Measurements from ENCODE around the gene FETUB.

The FETUB gene

DNA sequence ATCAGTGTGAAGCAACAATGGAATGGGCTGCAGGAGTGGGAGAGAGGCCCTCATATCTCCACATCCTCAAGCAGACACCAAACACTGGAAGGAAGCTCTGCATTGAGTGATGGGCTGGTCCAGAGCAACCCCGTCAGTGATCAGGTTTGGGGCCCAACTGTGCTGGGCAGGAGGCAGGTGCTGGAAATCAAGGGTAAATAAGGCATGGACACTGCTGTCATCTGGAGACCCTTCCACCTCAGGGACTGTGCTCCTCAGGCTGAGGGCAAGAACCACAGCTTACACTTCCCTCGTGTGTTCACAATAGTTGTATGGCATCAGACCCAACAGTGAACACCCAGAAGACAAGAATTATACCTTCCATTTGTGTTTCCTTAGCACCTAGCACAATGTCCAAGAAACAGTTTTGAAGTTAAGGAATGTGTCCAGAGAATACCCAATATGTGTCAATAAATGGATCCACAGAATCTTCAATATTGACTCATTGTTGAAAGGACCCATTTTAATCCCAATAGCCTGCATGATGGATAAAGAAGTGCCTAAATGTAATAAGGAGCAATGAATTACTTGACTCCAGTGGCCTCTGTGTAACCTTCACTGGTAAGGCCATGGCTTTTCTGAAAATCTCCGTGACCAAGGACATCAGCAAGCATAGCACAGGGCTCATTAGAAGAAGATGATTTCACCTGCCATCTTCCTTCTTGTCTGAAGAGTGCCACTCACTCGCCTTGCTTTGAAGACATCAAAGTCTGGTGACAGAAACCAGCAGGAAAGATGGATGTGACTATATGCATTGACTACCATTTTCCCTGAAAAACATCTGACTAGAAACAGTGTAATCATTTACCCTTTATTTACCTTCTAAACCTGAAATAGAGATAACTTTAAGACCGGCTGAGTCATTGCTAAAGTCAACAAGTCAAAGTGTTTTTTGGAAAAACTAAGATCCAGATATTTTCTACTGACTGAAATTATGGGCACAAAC lies 34.3 kb upstream of the FETUB start:
- no peak overlapping the region for H3K27ac ChIP-seq
- TF ChIP-seq, protein P1, sequence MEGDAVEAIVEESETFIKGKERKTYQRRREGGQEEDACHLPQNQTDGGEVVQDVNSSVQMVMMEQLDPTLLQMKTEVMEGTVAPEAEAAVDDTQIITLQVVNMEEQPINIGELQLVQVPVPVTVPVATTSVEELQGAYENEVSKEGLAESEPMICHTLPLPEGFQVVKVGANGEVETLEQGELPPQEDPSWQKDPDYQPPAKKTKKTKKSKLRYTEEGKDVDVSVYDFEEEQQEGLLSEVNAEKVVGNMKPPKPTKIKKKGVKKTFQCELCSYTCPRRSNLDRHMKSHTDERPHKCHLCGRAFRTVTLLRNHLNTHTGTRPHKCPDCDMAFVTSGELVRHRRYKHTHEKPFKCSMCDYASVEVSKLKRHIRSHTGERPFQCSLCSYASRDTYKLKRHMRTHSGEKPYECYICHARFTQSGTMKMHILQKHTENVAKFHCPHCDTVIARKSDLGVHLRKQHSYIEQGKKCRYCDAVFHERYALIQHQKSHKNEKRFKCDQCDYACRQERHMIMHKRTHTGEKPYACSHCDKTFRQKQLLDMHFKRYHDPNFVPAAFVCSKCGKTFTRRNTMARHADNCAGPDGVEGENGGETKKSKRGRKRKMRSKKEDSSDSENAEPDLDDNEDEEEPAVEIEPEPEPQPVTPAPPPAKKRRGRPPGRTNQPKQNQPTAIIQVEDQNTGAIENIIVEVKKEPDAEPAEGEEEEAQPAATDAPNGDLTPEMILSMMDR (conservative IDR thresholded peaks at IDR 0.05), result no peak
- no peak for TF ChIP-seq ZFX (IDR thresholded peaks at IDR 0.05)

DNA sequence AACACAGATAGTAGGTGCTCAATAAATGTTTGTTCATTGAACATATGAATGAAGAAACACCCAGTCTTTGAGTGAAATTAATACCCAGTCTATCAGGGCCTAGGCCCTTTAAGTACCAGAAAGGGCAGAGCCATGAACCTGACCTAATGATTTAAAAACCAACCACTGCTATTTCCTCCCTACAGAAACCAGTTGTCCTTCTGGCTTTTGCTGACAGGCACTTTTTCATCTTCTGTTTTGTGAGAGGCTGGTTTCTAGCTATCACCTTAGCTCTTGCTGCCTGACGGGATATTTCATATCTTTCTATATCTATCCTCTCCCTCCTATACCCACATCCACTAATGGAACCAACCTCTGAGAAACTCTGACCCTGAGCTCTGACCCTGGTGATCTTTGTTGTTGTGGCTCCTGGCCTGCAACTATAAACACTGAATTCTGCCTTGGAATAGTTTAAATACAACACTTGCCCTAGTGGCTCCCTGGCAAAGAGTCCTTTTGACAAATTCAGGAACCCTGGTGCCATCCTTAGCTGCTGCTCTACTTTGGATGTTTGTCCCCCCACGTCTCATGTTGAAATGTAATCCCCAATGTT lies 31.5 kb upstream of the FETUB start:
- TF ChIP-seq, protein P1 (conservative IDR thresholded peaks at IDR 0.05), result no peak
- TF ChIP-seq ZFX (IDR thresholded peaks at IDR 0.05), result no peak
- no peak overlapping the region for H3K27ac ChIP-seq

DNA sequence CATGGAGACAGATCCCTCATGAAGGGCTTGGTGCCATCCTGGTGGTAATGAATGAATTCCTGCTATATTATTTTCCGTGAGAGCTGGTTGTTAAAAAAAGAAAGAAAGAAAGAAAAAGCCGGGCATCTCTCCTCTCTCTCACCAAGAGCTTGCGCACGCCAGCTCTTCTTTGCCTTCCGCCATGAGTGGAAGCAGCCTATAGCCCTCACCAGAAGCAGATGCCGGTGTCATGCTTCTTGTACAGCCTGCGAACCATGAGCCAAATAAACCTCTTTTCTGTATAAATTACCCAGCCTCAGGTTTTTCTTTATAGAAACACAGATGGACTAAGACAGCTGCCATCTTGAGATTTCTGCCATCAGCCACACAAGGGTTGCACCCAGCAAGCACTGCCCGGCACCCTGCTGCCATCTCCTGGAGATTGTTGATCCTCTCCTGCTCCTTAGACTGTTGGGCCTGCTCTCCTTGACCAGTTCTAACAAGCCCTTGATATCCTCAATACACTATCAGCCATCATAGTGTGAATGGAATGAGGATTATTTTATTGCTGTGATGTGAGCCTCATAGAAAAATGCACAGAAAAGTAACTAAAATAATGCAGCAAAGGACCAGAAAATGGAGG lies 30.8 kb upstream of the FETUB start:
- TF ChIP-seq, protein P1 (conservative IDR thresholded peaks at IDR 0.05), result peak; percentile 40
- no peak for TF ChIP-seq ZFX (IDR thresholded peaks at IDR 0.05)
- no peak overlapping the region for H3K27ac ChIP-seq

DNA sequence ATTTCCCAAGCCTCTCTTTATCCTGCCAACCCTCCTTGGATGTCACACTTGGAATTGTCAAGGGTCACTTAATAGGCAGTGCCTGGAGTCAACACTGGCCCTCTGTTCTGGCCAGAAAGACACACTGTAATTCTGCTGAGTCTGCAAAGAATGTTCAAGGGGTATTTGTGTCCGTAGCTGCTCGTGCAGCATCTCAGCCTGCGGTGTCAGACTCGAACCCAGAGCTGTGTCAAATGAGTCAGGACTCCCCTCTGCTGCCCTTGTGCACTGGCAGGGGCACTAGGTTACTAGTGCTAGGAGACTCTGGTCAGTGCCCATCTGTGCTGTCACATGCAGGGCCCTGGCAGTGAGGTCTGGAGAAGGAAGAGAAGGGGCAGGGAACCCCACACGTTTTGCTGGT lies 28.1 kb upstream of the FETUB start:
- TF ChIP-seq ZFX (IDR thresholded peaks at IDR 0.05), result no peak
- TF ChIP-seq, protein P1 (conservative IDR thresholded peaks at IDR 0.05), result no peak

DNA sequence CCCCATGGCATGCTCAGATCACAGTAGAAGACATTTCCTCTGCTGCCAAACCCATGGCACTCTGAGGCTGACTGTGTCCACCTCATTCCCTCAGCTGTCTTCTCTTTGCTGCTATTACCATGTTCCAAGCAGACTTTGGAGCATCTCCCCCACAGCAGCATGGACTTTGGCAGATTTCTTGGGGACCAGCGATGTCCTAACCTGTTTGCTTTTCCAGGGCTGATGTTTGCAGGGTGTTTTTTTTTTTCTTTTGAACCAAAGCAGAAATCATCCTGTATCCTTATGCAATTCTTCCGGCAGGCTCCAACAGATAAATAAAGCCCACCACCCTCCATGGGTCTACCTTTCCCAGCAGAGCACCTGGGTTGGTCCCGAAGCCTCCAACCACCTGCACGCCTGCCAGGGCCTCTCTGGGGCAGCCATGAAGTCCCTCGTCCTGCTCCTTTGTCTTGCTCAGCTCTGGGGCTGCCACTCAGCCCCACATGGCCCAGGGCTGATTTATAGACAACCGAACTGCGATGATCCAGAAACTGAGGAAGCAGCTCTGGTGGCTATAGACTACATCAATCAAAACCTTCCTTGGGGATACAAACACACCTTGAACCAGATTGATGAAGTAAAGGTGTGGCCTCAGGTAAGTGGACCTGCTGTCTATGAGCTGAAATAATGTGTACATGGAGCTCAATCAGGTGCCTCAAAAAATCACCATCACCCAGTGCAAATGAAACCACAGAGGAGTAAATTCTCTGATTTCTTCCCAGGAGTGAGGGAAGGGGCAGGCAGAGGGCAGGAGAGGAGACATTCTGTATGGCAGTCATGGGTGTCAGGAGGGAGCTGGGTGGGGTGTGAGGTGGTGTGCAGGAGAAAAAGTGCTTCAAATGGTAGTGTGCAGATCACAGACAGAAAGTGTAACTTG lies 27.2 kb upstream of the FETUB start, which contains the start of gene AHSG:
AHSG (plus strand) TSS at position 340 of the 916 bp plus-strand sequence; CDS start at position 422, 82 bp downstream.
- H3K27ac ChIP-seq, result no peak within 1 kb of the TSS
- TF ChIP-seq, protein P1 (conservative IDR thresholded peaks at IDR 0.05), result no peak
- no peak for TF ChIP-seq ZFX (IDR thresholded peaks at IDR 0.05)

More for the DNA sequence above, 28.1 kb upstream of the FETUB start:
- no peak overlapping the region for H3K27ac ChIP-seq

DNA sequence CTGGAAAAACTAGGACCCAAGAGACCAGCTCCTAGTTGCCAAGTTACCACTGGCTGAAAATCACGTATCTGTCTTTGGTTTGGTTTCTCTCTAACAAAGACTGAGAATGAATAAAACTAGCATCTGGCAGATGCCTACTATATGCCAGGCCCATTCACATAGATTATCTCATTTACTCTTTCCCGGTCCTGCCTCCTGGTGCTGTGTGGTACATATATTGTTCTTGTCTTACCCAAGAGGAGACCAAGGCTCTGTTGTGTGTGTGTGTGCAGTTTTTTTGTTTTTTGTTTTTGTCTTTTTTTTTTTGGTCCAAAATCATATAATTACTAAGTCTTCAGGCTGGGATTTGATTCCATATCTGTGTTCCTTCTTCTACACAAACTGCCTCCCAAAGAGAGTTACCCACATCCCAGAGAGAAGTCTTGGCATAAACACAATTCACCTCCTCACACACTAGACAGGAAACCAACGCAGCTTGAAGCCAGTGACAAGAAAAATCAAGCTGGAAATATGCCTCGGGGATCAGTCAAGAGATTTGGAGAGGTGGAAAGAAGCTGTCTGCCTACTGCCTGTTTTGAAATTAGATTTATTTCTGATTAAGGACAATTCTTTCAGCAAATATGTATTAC lies 26.4 kb upstream of the FETUB start:
- H3K27ac ChIP-seq, result no peak overlapping the region
- TF ChIP-seq ZFX (IDR thresholded peaks at IDR 0.05), result no peak
- TF ChIP-seq, protein P1 (conservative IDR thresholded peaks at IDR 0.05), result no peak

Data from C4-2B (cell line).